A204.1 (cell line): ENCODE data around the gene MSTN.
"Not testable (repeated sequence)": the region's sequence is repeated elsewhere in the genome, so short reads cannot be mapped to it uniquely, and the experiment has no call there.

Experiments
- FAIRE-seq: peaks from 2 replicates; lab custom pipeline; 2012; peaks lifted over from hg19 to GRCh38; lab: Jason Lieb, UNC

MSTN gene

DNA sequence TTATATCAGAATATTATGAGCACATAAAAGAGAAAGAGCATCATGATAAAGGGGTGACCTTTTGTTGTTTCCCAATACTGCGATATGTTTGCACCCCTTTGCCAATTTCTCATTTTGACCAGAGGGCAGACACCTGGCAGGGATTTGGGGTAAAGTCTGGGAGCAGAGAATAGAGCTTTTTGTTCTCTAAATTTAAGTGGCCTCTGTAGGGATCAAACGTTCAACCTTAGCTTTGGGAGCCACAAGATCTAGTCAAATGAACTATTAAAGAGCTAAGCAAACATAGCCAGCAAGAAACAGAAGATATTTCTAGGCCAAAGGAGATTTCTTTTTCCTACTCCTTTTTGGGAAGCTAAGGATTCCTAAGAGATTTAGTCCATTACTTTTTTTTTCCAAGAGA is 1.1 kb upstream of the MSTN start:
- no peak for FAIRE-seq

DNA sequence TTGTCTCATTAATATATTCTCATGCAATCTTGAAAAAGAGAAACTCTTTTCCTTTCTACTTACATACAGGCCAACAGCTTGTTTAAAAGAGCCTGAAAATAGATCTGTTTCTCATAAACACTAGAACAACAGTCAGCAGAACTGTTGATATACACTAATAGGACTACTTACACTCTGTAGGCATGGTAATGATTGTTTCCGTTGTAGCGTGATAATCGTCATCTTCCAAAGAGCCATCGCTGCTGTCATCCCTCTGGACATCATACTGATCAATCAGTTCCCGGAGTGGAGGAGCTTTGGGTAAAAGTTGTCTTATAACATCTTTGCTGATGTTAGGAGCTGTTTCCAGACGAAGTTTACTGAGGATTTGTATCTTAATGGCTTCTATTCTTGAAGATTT is 476 bp downstream of the MSTN start:
- FAIRE-seq: no peak

DNA sequence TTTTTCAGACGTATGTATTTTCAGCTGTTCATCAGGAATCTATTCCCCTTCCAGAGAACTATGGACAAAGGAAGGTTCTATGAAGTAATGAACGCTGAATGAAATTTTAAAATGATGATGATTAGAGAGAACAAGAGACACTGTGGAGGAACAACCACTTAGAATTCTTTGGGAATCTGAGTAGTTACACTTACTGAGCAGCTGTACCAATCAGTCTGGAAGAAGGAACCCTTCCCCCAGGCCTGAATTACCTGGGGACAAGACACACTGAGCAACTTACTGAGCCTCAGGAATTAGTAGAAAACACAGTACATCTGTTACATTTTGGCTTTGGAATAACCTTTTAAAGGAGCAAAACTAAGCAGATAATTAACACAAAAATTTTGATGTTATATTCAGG is 1.9 kb downstream of the MSTN start:
- FAIRE-seq: no peak

DNA sequence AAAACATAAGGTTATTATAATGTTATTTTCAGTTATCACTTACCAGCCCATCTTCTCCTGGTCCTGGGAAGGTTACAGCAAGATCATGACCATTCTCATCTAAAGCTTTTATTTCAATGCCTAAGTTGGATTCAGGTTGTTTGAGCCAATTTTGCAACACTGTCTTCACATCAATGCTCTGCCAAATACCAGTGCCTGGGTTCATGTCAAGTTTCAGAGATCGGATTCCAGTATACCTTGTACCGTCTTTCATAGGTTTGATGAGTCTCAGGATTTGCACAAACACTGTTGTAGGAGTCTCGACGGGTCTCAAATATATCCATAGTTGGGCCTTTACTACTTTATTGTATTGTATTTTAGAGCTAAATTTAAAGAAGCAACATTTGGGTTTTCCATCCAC is 2.5 kb downstream of the MSTN start:
- no peak for FAIRE-seq

DNA sequence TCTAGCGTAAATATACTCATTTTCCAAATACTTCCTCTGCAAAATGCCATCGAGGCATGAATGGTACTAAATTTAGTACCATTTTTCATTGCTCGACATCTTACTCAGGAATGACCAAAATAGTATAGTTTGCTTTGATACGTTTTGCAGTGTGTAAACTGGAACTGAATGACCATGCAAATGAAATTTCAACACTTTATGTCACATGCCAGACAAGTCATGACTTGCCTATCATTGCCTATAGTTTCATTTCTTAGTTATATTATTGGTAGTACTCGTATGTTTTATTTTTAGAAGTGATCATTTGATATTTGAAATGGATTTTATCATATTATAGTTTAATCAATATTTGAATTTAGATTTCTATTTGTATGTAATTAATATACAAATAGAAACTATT is 9.1 kb downstream of the MSTN start:
- peak; percentile 66 for FAIRE-seq

DNA sequence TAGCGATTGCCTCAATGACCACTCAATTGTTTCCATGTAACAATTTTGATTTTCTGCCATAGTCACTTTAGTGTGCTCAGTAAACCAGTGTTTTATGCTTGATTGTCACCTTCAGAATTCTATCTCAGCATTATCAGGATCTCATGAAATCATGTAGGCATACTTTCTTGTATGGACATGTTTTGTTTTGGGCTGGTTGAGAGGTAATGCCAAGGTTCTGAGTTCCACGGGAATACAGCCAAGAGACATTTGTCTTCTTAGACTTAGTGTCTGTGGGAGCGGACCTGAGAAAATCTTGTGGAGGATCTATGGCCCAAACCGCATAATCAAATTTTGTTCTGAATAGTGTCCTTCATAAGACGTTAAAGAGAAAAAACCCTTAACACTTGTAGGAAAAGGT is 10.2 kb downstream of the MSTN start:
- no peak for FAIRE-seq

DNA sequence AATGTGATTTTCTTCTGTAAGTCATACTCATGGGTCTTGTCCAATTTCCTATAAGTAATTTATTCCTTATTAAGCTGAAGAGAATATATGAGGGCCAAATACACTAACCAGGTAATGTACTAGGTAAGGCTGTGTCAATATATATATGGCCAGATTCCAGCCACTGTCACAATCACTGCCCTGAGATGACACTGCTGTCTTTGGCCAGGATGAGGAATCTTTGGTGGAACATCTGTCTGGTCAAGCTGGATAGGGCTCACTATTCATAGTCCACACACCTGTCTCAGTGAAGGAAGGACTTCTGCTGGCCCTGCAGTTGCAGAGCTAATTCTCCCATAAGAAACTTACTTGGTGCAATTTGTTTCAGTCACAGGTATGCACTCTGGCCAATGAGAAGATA is 11.3 kb downstream of the MSTN start:
- no peak for FAIRE-seq

DNA sequence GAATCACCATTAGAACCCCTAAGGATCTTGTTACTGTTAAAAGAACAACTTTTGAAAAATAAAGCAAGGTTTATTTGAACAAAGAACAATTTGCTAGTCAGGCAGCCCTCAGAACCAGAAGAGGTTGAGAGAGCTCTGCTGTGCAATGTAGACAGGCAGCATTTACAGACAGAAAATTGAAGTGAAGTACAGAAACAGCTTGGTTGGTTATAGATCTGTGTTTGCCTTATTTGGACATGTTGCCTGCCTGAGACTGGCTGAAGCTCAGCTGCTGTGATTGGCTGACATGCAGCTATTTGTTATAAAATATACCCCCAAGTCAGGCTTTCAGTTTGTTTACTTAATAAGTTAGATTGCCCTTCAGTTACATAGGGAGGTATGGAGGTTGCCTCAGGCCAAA is 12.5 kb downstream of the MSTN start:
- FAIRE-seq: no peak

DNA sequence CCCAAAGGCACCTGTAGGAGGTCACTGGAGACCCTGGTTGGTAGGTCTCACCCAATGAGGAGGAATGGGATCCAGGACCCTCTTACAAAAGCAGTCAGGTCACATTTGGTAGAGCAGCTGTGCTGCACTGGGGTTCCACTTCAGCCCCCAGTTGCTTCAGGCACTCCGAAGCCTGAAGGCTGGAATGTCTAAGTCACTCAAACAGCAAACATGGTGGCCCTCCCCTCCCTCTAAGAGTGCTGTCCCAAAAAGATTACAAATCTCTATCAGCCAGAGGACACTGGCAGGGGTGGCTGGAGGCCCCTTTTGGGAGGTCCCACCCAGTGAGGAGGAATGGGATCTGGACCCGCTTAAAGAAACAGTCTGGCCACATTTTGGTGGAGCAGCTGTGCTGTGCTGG is 17.7 kb downstream of the MSTN start:
- no peak for FAIRE-seq

DNA sequence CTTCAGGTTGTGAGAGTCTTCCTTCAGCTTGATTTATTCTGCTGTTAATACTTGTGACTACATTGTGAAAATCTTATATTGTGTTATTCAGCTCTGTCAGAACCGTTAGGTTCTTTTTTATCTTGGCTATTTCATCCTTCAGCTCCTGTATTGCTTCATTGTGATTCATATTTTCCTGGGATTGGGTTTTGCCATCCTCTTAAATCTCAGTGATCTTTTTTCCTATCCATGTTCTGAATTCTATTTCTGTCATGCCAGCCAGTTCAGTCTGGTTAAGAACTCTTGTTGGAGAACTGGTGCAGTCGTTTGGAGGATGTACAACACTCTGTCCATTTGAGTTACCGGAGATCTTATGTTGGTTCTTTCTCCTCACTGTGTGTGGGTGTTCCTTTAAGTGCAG is 19.1 kb downstream of the MSTN start:
- no peak for FAIRE-seq

DNA sequence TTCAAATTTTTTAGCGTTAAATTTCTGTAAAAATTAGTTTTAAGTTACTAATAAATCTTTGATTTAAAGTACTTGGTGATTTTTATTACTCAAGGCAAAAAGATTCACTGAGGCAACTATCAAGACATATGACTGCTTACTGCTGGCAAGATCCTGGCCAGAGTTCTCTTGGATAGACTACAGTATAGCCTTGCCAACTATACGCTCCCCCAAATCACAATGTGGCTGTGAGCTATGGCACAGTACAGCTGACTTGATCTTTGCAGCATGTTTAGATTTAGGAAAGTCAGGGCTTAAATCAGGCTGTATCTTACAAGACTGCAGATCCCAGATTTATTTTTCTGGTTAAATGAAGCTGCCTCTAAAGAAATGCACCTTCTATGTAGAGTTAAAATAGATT is 26.5 kb downstream of the MSTN start:
- no peak for FAIRE-seq

DNA sequence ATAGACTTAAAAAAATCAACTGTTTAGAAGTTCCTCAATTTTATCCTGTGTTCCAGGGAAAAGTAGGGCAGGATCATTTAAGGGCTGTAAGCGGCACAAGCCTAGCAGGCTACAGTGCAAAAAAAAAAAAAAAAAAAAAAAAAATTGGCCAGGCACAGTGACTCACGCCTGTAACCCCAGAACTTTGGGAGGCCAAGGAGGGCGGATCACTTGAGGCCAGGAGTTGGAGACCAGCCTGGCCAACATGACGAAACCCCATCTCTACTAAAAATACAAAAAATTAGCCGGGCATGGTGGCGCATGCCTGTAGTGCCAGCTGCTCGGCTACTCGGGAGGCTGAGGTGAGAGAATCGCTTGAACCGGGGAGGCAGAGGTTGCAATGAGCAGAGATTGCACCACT is 28.1 kb downstream of the MSTN start:
- not testable (repeated sequence) for FAIRE-seq

DNA sequence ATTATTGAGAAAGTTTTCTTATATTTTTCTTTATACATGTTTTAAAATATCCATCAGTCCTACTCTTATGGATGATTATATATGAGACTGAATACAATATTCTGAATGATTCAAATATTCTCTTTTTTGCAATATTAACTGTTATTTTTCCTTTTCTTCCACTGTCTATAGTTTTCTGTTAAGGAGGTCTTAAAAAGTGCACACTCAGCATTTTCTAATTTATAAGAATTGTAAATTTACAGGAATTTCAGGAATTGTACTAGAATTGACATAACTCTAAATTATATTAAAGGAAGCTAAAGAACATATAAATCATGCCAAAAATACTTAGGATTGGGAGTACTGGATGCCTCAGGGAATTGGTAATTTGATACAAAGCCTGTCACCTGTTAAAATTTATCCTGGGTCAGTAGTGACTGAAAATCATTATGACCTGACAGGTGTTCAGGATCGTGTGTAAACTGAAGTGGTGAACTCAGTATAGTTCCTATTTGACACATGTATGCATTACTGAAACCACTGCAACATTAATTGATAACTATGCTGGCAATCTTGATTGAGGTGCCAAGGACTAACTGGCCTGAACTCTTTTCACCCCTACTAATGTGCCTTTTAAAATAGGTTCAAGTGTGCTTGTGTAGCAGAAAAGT is 30.4 kb downstream of the MSTN start:
- no peak for FAIRE-seq

DNA sequence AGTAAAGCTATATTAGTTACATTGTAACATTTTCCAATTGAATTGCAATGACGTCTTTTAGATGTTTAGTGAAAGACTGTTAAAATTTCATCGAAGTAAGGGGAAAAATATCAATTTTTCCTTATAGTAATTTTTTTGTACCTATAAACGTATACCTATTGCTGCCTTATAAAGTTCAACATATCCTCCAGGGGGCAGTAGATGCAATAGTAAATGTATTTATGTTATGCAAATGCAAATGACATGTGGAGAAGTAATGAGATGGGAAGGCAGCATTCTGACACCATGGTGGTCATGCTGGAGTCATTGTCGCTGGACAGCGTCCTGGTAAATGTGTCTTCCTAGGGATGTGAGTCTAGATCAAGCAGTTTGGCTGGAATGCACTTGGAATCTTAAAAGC is 38.7 kb downstream of the MSTN start:
- peak; percentile 63 for FAIRE-seq

DNA sequence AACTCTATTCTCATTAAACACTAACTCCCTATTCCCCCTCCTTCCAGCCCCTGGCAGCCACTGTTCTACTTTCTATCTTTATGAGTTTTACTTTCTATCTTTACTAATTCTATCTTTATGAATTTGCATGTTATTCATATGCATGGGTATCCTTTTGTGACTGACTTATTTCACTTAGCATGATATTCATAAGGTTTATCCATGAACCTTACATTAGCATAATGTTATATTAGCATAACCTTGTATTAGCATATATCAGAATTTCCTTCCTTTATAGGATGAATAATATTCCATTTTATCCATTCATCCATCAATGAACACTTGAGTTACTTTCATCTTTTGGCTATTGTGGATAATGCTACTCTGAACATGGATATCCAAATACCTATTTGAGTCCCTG is 41.8 kb downstream of the MSTN start:
- no peak for FAIRE-seq

DNA sequence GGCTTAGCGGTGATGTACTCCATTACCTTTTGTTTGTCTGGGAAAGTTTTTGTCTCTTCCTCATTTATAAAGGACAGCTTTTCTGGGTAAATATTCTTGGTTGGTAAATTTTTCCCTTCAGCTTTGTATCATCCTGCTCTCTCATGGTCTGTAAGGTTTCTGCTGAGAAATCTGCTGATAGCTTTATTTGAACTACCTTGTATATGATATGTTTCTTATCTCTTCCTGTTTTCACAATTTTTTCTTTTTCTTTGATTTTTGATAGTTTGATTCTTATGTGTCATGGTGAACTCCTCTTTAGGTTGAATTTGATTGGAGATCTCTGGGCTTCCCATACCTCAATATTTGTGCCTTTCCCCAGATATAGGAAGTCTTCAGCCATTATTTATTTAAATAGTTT is 44.7 kb downstream of the MSTN start:
- no peak for FAIRE-seq

DNA sequence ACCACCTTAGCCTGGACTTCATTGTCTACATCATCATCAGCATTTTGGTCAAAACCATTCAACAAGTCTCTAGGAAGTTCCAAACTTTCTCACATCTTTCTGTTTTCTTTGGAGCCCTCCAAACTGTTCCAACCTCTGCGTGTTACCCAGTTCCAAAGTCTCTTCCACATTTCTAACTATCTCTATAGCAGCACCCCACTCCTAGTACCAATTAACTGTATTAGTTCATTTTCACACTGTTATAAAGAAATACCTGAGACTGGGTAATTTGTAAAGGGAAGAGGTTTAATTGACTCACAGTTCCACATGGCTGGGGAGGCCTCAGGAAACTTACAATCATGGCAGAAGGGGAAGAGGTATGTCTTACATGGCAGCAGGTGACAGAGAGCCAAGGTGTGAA is 46.6 kb downstream of the MSTN start:
- FAIRE-seq: not testable (repeated sequence)
